GM23338 (cell line): ENCODE measurements around the gene UPF2. TPM values are rescaled to one million over a fixed set of nuclear protein-coding genes. Genes with fewer than 3 reads are reported as not detected.
A peak's percentile ranks its signal among the peaks of the same experiment; 100 is the strongest.

Experiments used
- ATAC-seq: fragments of 200-7000 bp; cut with Tn5 transposase; 3 replicates; pipeline ENCODE4 v1.9.1; 2020
- DNase-seq: peaks from one replicate; pipeline ENCODE4 v3.0.0-alpha.2; 2015; ENCODE audit warnings: low spot score
- H2AFZ ChIP-seq: fragments of 200-600 bp; sonication (generic); 2 replicates; pipeline ENCODE4 v1.8.0; 2016; ENCODE audit warnings: antibody characterized with exemption, mild to moderate bottlenecking, moderate library complexity
- H3F3A ChIP-seq: fragments of 200-600 bp; sonication (generic); replicated peaks from 2 replicates; pipeline ENCODE4 v1.8.0; 2017; ENCODE audit warnings: antibody characterized with exemption, mixed run types, low read depth
- H3K27ac ChIP-seq: fragments of 200-600 bp; sonication (generic); 2 replicates; pipeline ENCODE4 v1.6.1; 2016; ENCODE audit warnings: low read depth
- H3K27me3 ChIP-seq: fragments of 200-600 bp; sonication (generic); 2 replicates; pipeline ENCODE4 v1.8.0; 2016; ENCODE audit warnings: mild to moderate bottlenecking, mixed run types, moderate library complexity; ENCODE audit not compliant: insufficient read depth
- H3K36me3 ChIP-seq: fragments of 200-600 bp; sonication (generic); 2 replicates; pipeline ENCODE4 v1.8.0; 2016; ENCODE audit warnings: mild to moderate bottlenecking; ENCODE audit not compliant: insufficient read depth
- H3K4me1 ChIP-seq: fragments of 200-600 bp; sonication (generic); 2 replicates; pipeline ENCODE4 v1.8.0; 2016; ENCODE audit warnings: mild to moderate bottlenecking, moderate library complexity; ENCODE audit not compliant: insufficient read depth
- H3K4me2 ChIP-seq: fragments of 200-600 bp; sonication (generic); 2 replicates; pipeline ENCODE4 v1.7.1; 2017; ENCODE audit warnings: mixed run types
- H3K4me3 ChIP-seq: fragments of 200-600 bp; sonication (generic); 2 replicates; pipeline ENCODE4 v1.6.1; 2016; ENCODE audit warnings: mixed run types
- H3K79me2 ChIP-seq: fragments of 200-600 bp; sonication (generic); replicated peaks from 2 replicates; pipeline ENCODE4 v1.8.0; 2017; ENCODE audit warnings: mild to moderate bottlenecking; ENCODE audit not compliant: insufficient read depth
- H3K9me2 ChIP-seq: fragments of 200-600 bp; sonication (generic); 2 replicates; pipeline ENCODE4 v1.8.0; 2017; ENCODE audit not compliant: insufficient read depth
- H4K20me1 ChIP-seq: fragments of 200-600 bp; sonication (generic); replicated peaks from 2 replicates; pipeline ENCODE4 v1.8.0; 2017; ENCODE audit warnings: mild to moderate bottlenecking; ENCODE audit not compliant: insufficient read depth
- H3K27ac Mint-ChIP-seq: 2 replicates; pipeline ENCODE4 v1.8.0; 2020; ENCODE audit warnings: inconsistent platforms, mild to moderate bottlenecking, moderate library complexity, mixed read lengths
- H3K27me3 Mint-ChIP-seq: 3 replicates; pipeline ENCODE4 v1.8.0; 2022; ENCODE audit warnings: low read depth, mild to moderate bottlenecking, moderate library complexity, mixed read lengths, inconsistent platforms; ENCODE audit not compliant: insufficient read depth, poor library complexity
- H3K36me3 Mint-ChIP-seq: 3 replicates; pipeline ENCODE4 v1.8.0; 2021; ENCODE audit warnings: low read depth, mild to moderate bottlenecking, inconsistent platforms, moderate library complexity, mixed read lengths
- H3K4me1 Mint-ChIP-seq: 3 replicates; pipeline ENCODE4 v1.8.0; 2020; ENCODE audit warnings: mild to moderate bottlenecking, inconsistent platforms, mixed read lengths
- H3K4me3 Mint-ChIP-seq: 3 replicates; pipeline ENCODE4 v1.8.0; 2021; ENCODE audit warnings: moderate library complexity, mild to moderate bottlenecking, inconsistent platforms, mixed read lengths
- H3K9me3 Mint-ChIP-seq: 3 replicates; pipeline ENCODE4 v1.8.0; 2020; ENCODE audit warnings: moderate library complexity, mild to moderate bottlenecking, inconsistent platforms, mixed read lengths
- CREB1 ChIP-seq: fragments of 250-450 bp; sonication (Bioruptor Pico); IDR thresholded peaks from 2 replicates; pipeline ENCODE4 v1.5.0; 2020; ENCODE audit warnings: low read depth, mild to moderate bottlenecking, moderate library complexity
- EZH2 ChIP-seq: fragments of 200-600 bp; sonication (generic); IDR thresholded peaks from one replicate; pipeline ENCODE4 v1.8.0; 2017; ENCODE audit warnings: antibody characterized with exemption, mild to moderate bottlenecking, low read depth; ENCODE audit not compliant: unreplicated experiment
- EZH2phosphoT487 ChIP-seq: fragments of 200-600 bp; sonication (generic); IDR thresholded peaks from one replicate; pipeline ENCODE4 v1.8.1; 2018; ENCODE audit warnings: antibody characterized with exemption; ENCODE audit not compliant: unreplicated experiment
- NANOG ChIP-seq: IDR thresholded peaks from 2 replicates; pipeline ENCODE4 v1.6.1; 2016; ENCODE audit warnings: antibody characterized with exemption, borderline replicate concordance
- POLR2AphosphoS5 ChIP-seq: IDR thresholded peaks from 2 replicates; pipeline ENCODE4 v1.6.1; 2016; ENCODE audit warnings: antibody characterized with exemption, low read depth
- STAT1 ChIP-seq: IDR thresholded peaks from one replicate; pipeline ENCODE4 v1.6.1; 2016; ENCODE audit warnings: antibody characterized with exemption; ENCODE audit not compliant: unreplicated experiment
- ZNF114 ChIP-seq: fragments of 250-450 bp; sonication (Bioruptor Pico); IDR thresholded peaks from 2 replicates; pipeline ENCODE4 v1.5.0; 2020; ENCODE audit warnings: mild to moderate bottlenecking, moderate library complexity
- ZNF331 ChIP-seq: fragments of 250-450 bp; sonication (Bioruptor Pico); IDR thresholded peaks from 2 replicates; pipeline ENCODE4 v1.5.0; 2020; ENCODE audit warnings: low read depth, mild to moderate bottlenecking, moderate library complexity
- polyA plus RNA-seq: library from polyadenylated mRNA; unstranded; fragments of >200 nt; fragmentation: Nextera tagmentation; extraction: Ambion mirVana; gene quantifications from 2 replicates; pipeline ENCODE4 v1.2.1, GENCODE V29; 2016
- total RNA-seq: library from RNA; depleted of rRNA; stranded (reverse); fragments of >200 nt; shearing (Covaris generic); gene quantifications from 2 replicates; pipeline ENCODE4 v1.2.3, GENCODE V29; 2014
- TF ChIP-seq, protein P1 (sequence below): fragments of 250-450 bp; sonication (Bioruptor Pico); IDR thresholded peaks from 2 replicates; pipeline ENCODE4 v1.5.0; 2020; ENCODE audit warnings: mild to moderate bottlenecking, moderate library complexity
- TF ChIP-seq, protein P2 (sequence below): IDR thresholded peaks from 2 replicates; pipeline ENCODE4 v1.6.1; 2016; ENCODE audit warnings: antibody characterized with exemption
- TF ChIP-seq, protein P3 (sequence below), 2 experiments: fragments of 200-600 bp in 1 of 2; sonication (generic) in 1 of 2; conservative IDR thresholded peaks; 2 replicates each; pipeline versions ENCODE4 v1.5.1 to v1.6.1; 2016 to 2017; ENCODE audit warnings: antibody characterized with exemption in 2 of 2, low read depth in 2 of 2, mild to moderate bottlenecking in 2 of 2, moderate library complexity in 1 of 2

UPF2 gene
- total and polyA plus RNA-seq, 2 experiments from 2014 or later: 29.0 to 78.5 TPM

DNA sequence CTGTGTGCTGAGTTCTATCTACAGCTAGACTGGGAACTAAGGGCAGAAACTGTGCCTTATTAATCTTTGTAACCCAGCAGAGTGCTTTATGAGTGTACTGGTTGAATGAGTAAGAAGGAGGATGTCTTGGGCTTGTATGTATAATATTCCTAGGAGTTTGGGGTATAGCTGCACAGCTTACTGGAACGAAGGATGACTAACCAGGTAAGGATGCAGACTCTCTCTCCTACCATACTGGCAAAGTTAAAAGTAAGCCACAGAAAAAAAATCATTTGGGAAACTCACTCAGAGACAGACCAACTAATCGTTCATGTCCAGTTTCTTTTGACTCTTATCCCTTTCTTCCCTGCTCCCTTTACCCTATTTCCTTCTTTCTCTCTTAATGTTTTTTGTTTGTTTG, 24.7 kb upstream of the UPF2 start:
- no peaks in the 10 kb centered on the region; the same call in 1 of the 3 replicates for H3K36me3 Mint-ChIP-seq
- Histone ChIP-seq H3K4me2 (no peak overlapping the region), H2AFZ (peak overlapping the region; percentile 94), H3K27ac (peak overlapping the region; percentile 89; the same call in 1 of the 2 replicates), H3K4me3 (no peak overlapping the region), H3K36me3 (no peaks in the 10 kb centered on the region), H3K27me3 (no peaks in the 10 kb centered on the region), H3K79me2 (peaks cover 34% of the 10 kb centered on the region), H4K20me1 (0 out of 2 replicates have a peak, but pooled peaks cover 4% of the 10 kb centered on the region), H3K9me2 (no peaks in the 10 kb centered on the region), H3K4me1 (peaks cover 12% of the 10 kb centered on the region), H3F3A (no peaks in the 10 kb centered on the region)
- no peak overlapping the region; the same call in 1 of the 2 replicates for H3K27ac Mint-ChIP-seq
- H3K27me3 Mint-ChIP-seq: peaks cover 10% of the 10 kb centered on the region
- no peaks in the 10 kb centered on the region for H3K9me3 Mint-ChIP-seq
- ATAC-seq (no peak), DNase-seq (no peak)
- peaks cover 23% of the 10 kb centered on the region; the same call in 2 of the 3 replicates for H3K4me1 Mint-ChIP-seq
- no peak overlapping the region for H3K4me3 Mint-ChIP-seq
- TF ChIP-seq CREB1 (CRISPR knock-in tag): no peak

DNA sequence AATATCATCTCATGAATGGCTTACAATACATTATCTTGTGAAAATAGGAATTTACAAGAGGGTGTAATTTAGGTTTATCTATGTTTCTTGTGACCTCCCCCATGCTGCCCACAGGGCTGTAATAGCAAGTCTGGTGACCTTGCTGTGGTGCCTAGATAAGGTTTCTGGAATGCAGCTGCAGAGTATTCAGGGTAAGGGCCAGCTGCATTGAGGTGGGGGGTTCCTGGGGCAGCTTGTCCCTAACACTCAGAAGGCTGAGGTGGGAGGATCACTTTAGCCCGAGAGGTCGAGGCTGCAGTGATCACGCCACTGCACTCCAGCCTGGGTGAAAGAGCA, 20.8 kb upstream of the UPF2 start:
- Mint-ChIP-seq H3K27ac (no peak overlapping the region), H3K27me3 (peaks cover 8% of the 10 kb centered on the region), H3K4me3 (no peak overlapping the region), H3K9me3 (no peaks in the 10 kb centered on the region), H3K4me1 (peaks cover 11% of the 10 kb centered on the region; the same call in 2 of the 3 replicates), H3K36me3 (no peaks in the 10 kb centered on the region; the same call in 2 of the 3 replicates)
- H3K9me2 ChIP-seq: no peaks in the 10 kb centered on the region
- DNase-seq (no peak), ATAC-seq (no peak)
- no peaks in the 10 kb centered on the region for H4K20me1 ChIP-seq
- H3K79me2 ChIP-seq: no peaks in the 10 kb centered on the region
- no peak overlapping the region for H3K27ac ChIP-seq
- H3K27me3 ChIP-seq: no peaks in the 10 kb centered on the region
- H3K4me1 ChIP-seq: no peaks in the 10 kb centered on the region; the same call in 1 of the 2 replicates
- 0 out of 2 replicates have a peak overlapping the region, but pooled peaks have one; percentile 54 for H2AFZ ChIP-seq
- no peak overlapping the region for H3K4me3 ChIP-seq
- H3F3A ChIP-seq: no peaks in the 10 kb centered on the region
- H3K4me2 ChIP-seq: no peak overlapping the region
- H3K36me3 ChIP-seq: no peaks in the 10 kb centered on the region
- TF ChIP-seq STAT1 (no peak), ZNF114 (CRISPR knock-in tag) (no peak), CREB1 (CRISPR knock-in tag) (no peak), ZNF331 (CRISPR knock-in tag) (no peak), EZH2 (no peak), EZH2phosphoT487 (no peak), POLR2AphosphoS5 (no peak), NANOG (no peak)
- TF ChIP-seq, protein P1, sequence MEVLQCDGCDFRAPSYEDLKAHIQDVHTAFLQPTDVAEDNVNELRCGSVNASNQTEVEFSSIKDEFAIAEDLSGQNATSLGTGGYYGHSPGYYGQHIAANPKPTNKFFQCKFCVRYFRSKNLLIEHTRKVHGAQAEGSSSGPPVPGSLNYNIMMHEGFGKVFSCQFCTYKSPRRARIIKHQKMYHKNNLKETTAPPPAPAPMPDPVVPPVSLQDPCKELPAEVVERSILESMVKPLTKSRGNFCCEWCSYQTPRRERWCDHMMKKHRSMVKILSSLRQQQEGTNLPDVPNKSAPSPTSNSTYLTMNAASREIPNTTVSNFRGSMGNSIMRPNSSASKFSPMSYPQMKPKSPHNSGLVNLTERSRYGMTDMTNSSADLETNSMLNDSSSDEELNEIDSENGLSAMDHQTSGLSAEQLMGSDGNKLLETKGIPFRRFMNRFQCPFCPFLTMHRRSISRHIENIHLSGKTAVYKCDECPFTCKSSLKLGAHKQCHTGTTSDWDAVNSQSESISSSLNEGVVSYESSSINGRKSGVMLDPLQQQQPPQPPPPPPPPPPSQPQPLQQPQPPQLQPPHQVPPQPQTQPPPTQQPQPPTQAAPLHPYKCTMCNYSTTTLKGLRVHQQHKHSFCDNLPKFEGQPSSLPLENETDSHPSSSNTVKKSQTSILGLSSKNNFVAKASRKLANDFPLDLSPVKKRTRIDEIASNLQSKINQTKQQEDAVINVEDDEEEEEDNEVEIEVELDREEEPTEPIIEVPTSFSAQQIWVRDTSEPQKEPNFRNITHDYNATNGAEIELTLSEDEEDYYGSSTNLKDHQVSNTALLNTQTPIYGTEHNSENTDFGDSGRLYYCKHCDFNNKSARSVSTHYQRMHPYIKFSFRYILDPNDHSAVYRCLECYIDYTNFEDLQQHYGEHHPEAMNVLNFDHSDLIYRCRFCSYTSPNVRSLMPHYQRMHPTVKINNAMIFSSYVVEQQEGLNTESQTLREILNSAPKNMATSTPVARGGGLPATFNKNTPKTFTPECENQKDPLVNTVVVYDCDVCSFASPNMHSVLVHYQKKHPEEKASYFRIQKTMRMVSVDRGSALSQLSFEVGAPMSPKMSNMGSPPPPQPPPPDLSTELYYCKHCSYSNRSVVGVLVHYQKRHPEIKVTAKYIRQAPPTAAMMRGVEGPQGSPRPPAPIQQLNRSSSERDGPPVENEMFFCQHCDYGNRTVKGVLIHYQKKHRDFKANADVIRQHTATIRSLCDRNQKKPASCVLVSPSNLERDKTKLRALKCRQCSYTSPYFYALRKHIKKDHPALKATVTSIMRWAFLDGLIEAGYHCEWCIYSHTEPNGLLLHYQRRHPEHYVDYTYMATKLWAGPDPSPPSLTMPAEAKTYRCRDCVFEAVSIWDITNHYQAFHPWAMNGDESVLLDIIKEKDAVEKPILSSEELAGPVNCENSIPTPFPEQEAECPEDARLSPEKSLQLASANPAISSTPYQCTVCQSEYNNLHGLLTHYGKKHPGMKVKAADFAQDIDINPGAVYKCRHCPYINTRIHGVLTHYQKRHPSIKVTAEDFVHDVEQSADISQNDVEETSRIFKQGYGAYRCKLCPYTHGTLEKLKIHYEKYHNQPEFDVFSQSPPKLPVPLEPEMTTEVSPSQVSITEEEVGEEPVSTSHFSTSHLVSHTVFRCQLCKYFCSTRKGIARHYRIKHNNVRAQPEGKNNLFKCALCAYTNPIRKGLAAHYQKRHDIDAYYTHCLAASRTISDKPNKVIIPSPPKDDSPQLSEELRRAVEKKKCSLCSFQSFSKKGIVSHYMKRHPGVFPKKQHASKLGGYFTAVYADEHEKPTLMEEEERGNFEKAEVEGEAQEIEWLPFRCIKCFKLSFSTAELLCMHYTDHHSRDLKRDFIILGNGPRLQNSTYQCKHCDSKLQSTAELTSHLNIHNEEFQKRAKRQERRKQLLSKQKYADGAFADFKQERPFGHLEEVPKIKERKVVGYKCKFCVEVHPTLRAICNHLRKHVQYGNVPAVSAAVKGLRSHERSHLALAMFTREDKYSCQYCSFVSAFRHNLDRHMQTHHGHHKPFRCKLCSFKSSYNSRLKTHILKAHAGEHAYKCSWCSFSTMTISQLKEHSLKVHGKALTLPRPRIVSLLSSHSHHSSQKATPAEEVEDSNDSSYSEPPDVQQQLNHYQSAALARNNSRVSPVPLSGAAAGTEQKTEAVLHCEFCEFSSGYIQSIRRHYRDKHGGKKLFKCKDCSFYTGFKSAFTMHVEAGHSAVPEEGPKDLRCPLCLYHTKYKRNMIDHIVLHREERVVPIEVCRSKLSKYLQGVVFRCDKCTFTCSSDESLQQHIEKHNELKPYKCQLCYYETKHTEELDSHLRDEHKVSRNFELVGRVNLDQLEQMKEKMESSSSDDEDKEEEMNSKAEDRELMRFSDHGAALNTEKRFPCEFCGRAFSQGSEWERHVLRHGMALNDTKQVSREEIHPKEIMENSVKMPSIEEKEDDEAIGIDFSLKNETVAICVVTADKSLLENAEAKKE (CRISPR knock-in tag): no peak
- TF ChIP-seq, protein P2, sequence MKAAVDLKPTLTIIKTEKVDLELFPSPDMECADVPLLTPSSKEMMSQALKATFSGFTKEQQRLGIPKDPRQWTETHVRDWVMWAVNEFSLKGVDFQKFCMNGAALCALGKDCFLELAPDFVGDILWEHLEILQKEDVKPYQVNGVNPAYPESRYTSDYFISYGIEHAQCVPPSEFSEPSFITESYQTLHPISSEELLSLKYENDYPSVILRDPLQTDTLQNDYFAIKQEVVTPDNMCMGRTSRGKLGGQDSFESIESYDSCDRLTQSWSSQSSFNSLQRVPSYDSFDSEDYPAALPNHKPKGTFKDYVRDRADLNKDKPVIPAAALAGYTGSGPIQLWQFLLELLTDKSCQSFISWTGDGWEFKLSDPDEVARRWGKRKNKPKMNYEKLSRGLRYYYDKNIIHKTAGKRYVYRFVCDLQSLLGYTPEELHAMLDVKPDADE: no peak
- TF ChIP-seq, protein P3, sequence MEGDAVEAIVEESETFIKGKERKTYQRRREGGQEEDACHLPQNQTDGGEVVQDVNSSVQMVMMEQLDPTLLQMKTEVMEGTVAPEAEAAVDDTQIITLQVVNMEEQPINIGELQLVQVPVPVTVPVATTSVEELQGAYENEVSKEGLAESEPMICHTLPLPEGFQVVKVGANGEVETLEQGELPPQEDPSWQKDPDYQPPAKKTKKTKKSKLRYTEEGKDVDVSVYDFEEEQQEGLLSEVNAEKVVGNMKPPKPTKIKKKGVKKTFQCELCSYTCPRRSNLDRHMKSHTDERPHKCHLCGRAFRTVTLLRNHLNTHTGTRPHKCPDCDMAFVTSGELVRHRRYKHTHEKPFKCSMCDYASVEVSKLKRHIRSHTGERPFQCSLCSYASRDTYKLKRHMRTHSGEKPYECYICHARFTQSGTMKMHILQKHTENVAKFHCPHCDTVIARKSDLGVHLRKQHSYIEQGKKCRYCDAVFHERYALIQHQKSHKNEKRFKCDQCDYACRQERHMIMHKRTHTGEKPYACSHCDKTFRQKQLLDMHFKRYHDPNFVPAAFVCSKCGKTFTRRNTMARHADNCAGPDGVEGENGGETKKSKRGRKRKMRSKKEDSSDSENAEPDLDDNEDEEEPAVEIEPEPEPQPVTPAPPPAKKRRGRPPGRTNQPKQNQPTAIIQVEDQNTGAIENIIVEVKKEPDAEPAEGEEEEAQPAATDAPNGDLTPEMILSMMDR (conservative IDR thresholded peaks at IDR 0.05; ENCODE audit: low read depth in 2 of 2): no peak
